Neural cell (in vitro differentiated cells): ENCODE measurements around the gene WNT6.

Experiments used
- CTCF ChIP-seq: fragments of 450-650 bp; IDR thresholded peaks from 2 replicates; pipeline ENCODE4 v1.5.1; 2014; ENCODE audit warnings: antibody characterized with exemption, mild to moderate bottlenecking, moderate library complexity; ENCODE audit not compliant: poor library complexity, severe bottlenecking
- EZH2 ChIP-seq: fragments of 200-600, 300-800 bp; shearing (Covaris generic), sonication (generic); IDR thresholded peaks from 2 replicates; pipeline ENCODE4 v1.6.1; 2014; ENCODE audit warnings: antibody characterized with exemption, low read length, borderline replicate concordance, mild to moderate bottlenecking; ENCODE audit not compliant: insufficient read depth, poor library complexity, severe bottlenecking
- SMC3 ChIP-seq: fragments of 450-650 bp; conservative IDR thresholded peaks from 2 replicates; pipeline ENCODE4 v1.6.1; 2014; ENCODE audit warnings: antibody characterized with exemption, mild to moderate bottlenecking, moderate library complexity; ENCODE audit not compliant: poor library complexity

- TF ChIP-seq CTCF (peak; percentile 78), EZH2 (peak; percentile 43), SMC3 (peak; percentile 60)
Measured at GRCh38 chr2:218898109-218898878, 38.7 kb downstream of the WNT6 start.
